ENCODE results near the gene ITGBL1.

GRCh38 chr13:101640788-101641400 is 188.4 kb downstream of the ITGBL1 start:
- TF ChIP-seq CTCF (conservative IDR thresholded peaks at IDR 0.05; ENCODE audit: low read length) (no peak), EZH2phosphoT487 (IDR thresholded peaks at IDR 0.05; ENCODE audit: borderline replicate concordance) (no peak)

Data from Loucy (cell line).